ENCODE data around the gene ADM2. TPM values are rescaled to one million over a fixed set of nuclear protein-coding genes. Genes with fewer than 3 reads are reported as not detected.
A peak's percentile ranks its signal among the peaks of the same experiment; 100 is the strongest.

ADM2 gene
- total RNA-seq, 1 donor from 2014 or later, result not detected

DNA sequence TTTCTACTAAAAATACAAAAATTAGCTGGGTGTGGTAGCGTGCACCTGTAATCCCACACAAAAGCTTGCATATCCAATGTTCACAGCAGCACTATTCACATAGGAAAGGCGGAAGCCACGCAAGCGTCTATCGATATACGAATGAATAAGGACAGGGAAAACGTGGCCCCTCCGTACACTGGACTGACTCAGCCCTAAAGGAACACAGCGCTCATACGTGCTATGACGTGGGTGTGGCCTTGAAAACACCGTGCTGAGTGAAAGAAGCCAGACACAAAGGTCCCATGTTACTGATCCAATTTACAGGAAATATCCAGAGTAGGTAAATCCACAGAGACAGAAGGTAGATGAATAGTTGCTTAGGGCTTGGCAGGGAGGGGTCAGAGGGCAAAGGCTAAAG, 19.1 kb downstream of the ADM2 start:
- no peak for DNase-seq
- intact Hi-C loops (cut with DNase I), result no loop called here
- ATAC-seq (ENCODE audit: poor library complexity), result no peak

DNA sequence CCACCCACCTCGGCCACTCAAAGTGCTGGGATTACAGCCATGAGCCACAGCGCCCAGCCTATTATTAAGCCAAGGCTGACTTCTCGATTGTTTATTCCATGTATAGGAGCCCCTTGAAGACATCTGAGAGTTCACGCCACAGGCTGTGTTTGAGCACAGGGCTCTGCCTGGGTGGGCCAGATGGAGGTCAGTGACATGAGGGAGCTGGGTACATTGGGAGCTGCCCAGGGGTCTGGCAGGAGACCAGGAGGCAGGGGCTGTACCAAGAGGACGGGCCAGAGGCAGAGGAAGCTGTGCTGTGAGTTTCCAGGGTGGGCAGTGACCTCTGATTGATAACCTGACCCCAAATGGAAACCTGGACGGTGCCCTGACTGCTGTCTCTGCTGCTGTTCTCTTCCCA, 20.8 kb downstream of the ADM2 start:
- ATAC-seq (ENCODE audit: poor library complexity) (no peak), DNase-seq (no peak)
- intact Hi-C loops (cut with DNase I), result no loop called here

DNA sequence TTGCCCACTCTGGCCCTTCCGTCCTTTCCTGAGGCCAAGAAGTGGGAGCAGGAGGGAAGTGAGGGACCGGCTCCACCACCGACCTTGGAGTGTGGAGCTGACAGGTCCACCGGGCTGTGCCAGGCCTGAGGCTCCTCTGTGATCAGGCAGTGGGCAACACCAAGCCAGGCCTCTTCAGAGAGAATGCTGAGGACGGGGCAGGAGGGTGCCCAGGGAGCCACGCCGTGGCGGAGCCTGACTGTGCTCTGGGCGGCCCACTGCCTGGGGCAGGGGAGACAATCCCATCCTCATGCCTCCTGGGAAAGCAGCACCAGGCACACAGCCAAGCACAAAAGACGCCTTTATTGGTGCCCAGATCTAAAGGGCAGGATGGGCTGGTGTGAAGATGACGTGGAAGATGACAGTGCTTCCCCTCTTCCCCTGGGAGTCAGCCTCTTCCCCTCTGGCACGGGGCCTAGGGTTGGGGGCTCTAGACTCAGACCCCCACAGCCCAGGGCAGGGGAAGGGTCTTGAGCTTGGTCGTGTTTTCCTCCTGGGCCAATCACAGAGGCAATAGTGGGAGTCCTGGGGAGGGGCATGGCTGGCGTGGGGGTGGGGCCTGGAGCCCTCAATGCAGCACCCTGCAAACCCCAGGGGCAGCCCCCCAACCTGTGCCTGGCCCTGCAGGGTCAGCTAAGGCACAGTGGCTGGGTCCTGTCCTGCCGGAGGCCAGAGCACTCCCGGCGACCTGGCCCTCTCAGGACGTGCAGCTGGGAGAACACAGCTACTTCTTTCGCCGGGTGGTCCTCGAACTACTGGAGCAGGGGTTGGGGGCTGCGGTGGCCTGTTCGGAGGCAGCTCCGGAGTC, 21.5 kb downstream of the ADM2 start:
- ATAC-seq (ENCODE audit: poor library complexity), result no peak
- no peak for DNase-seq
- intact Hi-C loops (cut with DNase I), result no loop called here

DNA sequence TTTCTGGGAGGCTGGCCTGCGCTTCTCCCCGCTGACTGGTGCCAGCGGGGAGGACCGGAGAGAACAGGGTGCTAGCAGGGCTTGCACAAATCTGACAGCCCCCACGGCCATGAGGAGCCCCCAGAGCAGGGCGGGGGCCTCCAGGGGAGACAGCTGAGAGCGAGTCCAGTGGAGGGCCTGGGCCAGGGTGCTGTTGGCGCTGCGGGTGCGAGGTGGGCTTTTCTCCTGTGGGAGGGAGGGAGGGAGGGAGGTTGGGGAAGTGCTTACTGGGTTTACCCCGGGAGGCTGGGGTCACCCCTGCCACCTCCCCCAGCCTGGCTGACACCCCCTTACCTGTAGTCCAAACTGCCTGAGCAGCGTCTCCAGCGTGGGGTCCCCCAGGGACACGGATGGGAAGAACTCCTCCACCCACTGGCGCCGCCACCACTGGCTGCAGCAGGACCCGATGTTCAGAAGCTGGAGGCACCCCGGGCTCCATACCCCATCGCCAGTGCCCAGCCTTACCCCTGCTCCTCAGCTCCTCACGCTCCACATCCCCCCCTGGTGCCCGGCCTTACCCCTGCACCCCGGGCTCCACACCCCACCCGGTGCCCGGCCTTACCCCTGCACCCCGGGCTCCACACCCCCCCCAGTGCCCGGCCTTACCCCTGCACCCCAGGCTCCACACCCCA, 22.3 kb downstream of the ADM2 start:
- DNase-seq, result no peak

DNA sequence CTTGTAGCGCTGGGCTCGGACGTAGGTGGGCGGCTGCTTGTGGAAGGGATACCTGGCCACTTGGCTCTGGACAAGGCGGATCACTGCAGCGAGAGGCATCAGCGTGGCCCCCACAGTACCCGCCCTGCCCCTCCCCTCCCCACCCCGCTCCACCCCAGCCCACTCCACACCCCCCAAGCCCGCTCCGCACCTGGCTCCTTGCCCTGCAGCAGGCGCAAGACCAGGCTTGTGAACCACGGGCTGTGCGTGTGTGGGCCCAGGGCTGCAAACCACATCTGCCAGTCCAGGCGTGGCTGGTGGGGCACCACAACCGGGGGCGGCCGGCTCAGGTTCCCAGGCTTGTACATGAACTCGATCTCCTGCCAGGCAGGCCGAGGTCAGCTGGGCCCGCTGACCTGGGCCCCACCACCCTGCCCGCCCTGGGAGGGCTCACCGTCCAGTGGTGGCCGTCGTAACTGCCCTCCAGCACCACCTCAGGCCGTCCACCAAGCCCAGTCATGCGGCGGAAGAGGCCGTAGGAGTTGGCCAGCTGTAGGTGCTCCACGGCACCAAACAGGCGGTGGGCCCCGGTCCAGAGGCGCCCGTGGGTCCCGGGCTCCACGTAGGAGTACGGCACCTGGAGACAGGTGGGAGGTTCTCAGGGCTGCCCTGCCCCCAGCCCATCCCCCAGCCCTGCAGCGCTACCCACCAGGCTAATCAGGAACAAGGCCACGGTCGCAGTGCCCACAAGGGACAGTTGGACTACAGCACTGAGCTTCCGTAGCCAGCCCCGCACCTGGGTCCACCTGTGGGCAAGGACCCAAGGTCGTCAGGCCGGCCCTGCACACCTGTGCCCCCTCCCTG, 23.2 kb downstream of the ADM2 start:
- DNase-seq, result no peak
- ATAC-seq (ENCODE audit: poor library complexity), result no peak
- intact Hi-C loops (cut with DNase I), result no loop called here

More for the DNA sequence above, 22.3 kb downstream of the ADM2 start:
- no peak for ATAC-seq (ENCODE audit: poor library complexity)
- intact Hi-C loops (cut with DNase I), result no loop called here

DNA sequence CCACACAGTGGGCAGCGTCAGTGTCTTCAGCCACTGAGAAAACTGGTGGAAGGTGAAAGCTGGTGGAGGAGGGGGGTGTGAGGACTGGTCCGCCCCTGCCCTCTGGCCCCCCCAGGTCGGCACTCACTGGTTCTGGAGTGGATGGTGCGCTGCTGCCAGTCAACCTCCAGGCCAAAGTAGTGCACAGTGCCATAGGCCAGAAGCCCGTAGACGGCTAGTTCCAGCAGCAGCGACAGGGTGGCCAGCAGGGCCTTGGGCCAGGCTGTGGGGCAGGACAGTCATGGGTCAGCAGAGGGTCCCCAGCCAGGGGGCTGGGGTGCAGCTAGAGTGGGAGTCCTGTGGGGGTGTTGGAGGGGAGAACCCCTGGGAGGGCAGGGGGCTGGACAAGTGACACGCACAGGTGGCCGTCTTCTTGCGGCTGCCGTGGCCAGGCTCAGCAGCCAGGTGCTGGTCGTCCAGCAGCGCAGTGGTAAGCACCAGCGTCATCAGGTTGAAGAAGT, 24.0 kb downstream of the ADM2 start:
- ATAC-seq (ENCODE audit: poor library complexity) (no peak), DNase-seq (no peak)
- intact Hi-C loops (cut with DNase I), result no loop called here

DNA sequence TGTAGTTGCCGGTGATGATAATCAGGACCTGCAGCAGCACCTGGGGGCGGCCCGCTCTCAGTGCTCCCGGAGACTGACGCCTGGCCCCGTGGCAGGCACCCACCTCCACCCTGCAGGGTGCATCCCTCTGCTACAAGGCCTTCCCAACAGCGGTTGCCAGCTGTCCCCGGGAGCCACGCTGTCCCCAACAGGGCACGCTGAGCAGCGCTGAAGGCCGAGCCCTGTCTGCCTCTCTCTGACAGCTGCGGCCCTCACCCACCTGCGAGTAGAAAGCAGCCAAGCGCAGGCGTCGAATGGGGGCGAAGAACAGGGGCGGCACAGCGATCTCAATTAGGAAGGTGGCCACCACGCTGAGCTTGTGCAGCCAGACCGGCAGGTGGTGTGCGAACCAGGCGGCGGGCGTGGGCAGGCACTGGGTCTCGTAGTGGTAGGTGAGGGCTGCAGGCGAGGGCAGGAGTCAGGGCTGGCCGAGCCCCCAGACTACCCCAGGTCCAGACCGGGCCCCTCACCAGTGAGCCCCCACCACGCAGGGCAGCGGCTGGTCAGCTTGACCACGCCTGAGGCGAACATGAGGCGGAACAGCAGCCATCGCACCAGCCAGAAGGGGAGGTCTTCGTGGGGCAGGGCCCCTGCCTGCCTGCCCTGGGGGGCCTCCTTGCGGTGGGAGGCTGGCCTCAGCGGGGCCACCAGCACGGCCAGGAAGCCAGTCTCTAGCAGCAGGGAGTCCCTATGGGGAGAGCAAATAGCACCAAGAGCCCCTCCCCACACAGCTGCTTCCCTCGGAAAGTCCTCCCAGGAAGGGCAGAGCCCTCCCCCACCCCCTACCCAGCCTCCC, 24.6 kb downstream of the ADM2 start:
- intact Hi-C loops (cut with DNase I), result no loop called here
- no peak for ATAC-seq (ENCODE audit: poor library complexity)
- no peak for DNase-seq

DNA sequence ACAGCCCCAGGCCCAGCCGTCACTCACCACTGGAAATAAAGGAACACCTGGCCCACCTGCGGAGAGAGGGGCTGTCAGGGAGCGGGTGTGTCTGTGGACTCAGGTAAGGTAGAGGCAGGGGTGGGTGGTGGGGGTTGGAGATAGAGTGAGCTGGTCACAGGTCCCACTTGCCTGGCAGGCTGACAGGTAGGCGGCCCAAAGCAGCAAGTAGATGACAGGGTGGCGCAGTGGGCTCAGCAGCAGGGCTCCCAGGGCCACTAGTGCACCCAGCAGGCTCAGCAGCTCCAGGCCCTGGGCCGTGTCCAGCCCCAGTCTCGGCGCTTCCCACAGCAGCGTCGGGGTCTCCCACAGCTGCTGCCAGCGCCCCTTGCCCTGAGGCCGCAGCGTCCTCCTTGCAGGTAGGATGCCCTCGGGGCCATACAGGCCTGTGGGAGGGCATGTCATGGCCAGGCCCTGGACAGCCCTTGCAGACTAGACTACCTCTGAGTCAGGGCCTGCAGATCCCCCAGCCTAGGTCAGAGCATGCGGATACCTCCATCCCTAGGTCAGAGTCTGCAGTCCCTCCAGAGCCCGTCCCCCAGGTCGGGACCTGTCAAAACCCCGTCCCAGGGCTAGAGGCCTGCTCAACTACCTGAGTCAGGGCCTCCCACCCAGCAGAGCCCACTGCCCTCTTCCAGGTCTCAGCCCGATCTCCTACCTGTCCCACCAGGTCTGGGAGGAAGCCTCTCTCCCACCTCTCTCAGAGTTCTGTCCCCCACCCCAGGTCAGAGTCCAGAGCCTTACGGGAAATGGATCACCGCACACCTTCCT, 25.5 kb downstream of the ADM2 start:
- intact Hi-C loops (cut with DNase I), result no loop called here
- DNase-seq (peak; percentile 67), ATAC-seq (ENCODE audit: poor library complexity) (peak; percentile 6)

DNA sequence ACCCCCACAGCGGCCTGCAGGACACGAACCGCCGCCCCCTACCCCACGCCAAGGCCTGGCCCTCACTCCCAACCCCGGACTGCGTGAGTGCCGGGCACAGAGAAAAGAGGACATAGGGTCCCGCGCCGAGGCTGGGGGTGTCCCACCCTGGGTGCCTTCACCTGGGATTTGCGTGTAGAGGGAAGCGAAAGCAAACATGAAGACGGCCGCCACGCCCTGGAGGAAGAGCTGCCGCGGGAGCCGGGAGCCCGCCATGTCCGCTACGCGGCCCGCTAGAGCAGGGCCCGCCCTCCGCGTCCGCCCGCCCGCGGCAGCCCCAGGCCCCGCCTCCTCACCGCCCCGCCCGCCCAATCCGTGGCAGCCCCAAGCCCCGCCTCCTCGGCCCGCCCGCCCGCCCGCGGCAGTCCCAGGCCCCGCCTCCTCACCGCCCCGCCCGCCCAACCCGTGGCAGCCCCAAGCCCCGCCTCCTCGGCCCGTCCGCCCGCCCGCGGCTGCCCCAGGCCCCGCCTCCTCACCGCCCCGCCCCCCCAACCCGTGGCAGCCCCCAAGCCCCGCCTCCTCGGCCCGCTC, 26.2 kb downstream of the ADM2 start, which contains the start of gene LMF2:
Gene LMF2, minus strand, starts transcription at position 282 of the 570 bp plus-strand sequence. Its CDS starts 27 bp downstream, at position 255.
- ATAC-seq (ENCODE audit: poor library complexity) (peak; percentile 89), DNase-seq (peak; percentile 94)
- intact Hi-C loops (cut with DNase I), result no loop called here

DNA sequence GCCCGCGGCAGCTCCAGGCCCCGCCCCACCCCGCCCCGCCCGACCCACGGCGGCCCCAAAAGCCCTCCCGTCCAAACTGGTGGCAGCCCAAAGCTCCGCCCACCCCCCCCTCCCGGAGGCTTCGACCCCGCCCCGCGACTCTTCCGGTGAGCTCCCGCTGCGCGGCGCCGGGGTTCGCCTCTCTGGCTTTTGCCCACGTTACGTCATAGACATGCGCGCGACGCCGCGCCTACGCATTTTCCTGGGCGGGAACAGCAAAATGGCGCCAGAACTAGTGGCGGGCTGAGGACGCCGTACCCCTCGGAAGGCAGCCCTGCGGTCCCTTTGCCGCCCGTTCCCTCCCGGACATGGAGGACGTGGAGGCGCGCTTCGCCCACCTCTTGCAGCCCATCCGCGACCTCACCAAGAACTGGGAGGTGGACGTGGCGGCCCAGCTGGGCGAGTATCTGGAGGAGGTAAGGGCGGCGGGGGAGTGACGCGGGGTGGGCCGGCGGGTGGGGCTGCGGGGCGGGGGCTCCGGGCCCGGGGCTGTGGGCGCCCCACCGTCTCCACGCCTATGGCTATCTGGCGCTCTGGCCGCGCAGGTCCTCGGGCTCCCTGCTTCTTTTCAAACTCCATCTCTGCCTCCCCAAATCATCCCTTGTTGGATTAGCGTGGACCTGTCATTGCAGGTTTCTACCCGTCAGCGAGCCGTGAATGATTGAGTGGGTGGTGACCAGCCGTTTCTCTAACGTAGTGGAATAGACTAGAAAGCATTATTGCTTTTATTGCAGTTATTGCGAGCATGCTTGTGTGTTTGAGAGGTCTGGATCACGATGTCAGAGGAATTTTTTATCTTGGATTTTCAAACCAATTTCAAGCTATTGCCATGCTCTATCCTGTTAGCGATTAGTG, 26.9 kb downstream of the ADM2 start, which contains the start of gene NCAPH2:
Gene NCAPH2, plus strand, starts transcription at position 234 of the 894 bp plus-strand sequence. Its CDS starts 114 bp downstream, at position 348.
- intact Hi-C loops (cut with DNase I), result no loop called here
- peak; percentile 98 for DNase-seq
- peak; percentile 78 for ATAC-seq (ENCODE audit: poor library complexity)

DNA sequence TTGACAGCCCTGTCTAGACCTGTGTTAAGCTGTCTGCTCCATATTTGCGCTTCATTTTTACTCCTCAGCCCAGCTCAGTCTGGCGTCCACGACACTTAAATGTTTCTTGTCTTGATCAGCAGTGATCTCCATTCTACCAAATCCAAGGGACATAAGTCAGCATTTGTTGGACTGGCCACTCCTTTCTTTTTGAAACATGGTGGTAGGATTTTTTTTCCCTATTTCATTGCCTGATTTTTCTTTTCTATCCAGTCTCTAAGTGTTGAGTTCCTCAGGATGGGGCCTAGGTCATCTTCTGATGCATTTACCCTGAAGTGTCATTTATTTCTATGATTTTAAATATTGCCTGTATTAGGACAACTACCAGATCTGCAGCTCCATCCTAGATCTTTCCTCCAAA, 27.6 kb downstream of the ADM2 start:
- ATAC-seq (ENCODE audit: poor library complexity) (no peak), DNase-seq (no peak)
- intact Hi-C loops (cut with DNase I), result no loop called here

DNA sequence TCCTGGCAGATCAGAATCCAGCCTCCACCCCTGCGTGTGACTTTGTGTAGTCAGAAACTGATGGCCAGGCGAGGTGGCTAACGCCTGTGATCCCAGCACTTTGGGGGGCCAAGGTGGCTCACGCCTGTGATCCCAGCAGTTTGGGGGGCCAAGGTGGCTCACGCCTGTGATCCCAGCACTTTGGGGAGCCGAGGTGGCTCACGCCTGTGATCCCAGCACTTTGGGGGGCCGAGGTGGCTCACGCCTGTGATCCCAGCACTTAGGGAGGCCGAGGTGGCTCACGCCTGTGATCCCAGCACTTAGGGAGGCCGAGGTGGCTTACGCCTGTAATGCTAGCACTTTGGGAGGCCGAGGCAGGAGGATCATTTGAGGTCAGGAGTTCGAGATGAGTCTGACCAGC, 31.8 kb downstream of the ADM2 start:
- intact Hi-C loops (cut with DNase I), result no loop called here
- no peak for DNase-seq
- no peak for ATAC-seq (ENCODE audit: poor library complexity)

DNA sequence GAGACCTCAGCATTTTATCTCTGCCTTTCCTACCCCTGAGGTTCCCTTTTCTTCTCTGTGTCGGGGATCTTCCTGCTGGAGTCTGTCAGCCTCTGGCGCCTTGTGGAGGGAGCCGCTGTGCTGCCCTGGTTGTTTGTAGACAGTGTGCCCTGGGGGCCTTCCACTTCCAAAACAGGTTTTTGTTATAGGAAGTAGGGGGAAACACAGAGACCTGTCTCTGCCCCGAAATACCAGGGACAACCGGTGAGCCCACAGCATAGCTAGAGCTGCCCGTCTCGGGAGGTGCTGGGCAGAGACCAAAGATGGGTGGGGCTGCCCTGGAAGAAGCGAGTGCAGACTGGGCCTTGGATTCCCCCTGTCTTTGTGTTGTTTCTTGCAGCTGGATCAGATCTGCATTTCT, 34.7 kb downstream of the ADM2 start:
- no peak for DNase-seq
- ATAC-seq (ENCODE audit: poor library complexity), result no peak
- intact Hi-C loops (cut with DNase I), result no loop called here

DNA sequence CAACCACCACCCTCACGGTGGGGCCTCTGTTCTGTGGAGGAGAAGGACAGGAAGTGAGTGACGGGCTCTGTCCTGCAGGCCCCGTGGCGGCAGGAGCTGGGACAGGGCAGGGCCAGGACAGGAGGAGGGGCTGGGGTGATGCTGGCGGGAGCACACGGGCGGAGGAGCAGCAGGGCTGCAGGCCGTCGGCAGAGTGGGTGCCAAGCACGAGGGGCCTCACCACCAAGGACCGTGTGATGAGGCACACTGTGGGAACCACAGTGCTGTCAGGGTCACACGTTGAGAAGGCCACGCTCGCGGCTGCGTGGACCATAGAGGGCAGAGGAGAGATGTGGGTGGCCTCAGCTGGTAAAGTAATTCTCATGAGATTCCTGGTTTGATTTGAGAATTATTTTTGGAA, 35.5 kb downstream of the ADM2 start:
- DNase-seq, result no peak
- intact Hi-C loops (cut with DNase I), result no loop called here
- ATAC-seq (ENCODE audit: poor library complexity), result no peak

DNA sequence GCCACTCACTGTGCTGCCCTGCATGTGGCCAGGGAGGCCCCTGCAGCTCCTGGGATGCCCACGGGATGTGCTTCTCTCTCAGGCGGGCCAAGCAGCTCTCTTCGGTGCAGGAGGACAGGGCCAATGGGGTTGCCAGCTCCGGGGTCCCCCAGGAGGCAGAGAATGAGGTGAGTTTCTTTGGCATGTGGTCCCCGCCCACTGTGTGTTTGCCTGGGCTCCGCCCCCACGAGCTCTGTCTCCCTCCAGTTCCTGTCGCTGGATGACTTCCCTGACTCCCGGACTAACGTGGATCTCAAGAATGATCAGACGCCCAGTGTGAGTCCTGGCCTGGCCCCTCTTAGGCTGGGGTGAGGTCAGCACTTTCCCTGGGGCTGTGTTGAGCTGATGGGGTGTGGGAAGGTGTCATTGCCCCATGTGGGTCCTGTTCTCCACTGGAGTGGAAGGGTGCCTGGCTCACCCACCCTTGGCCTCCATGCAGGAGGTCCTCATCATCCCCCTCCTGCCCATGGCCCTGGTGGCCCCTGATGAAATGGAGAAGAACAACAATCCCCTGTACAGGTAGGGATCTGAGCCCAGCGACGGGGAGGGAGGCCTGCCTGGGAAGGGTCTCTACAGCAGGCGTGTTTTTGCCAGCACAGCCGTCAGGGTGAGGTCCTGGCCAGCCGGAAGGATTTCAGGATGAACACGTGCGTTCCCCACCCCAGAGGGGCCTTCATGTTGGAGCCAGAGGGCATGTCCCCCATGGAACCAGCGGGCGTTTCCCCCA, 36.3 kb downstream of the ADM2 start:
- ATAC-seq (ENCODE audit: poor library complexity), result no peak
- intact Hi-C loops (cut with DNase I), result no loop called here
- no peak for DNase-seq
